SIG-M5 treated with dmso at 0.1 percent for 504 hours (cell line): Measurements from ENCODE around the gene MTHFD1L.
"Not testable (repeated sequence)": the region's sequence is repeated elsewhere in the genome, so short reads cannot be mapped to it uniquely, and the experiment has no call there.

Experiments used
- DNase-seq: peaks from one replicate; lab custom pipeline; 2025; ENCODE audit not compliant: unreplicated experiment; lab: John Stamatoyannopoulos, UW

MTHFD1L gene

DNA sequence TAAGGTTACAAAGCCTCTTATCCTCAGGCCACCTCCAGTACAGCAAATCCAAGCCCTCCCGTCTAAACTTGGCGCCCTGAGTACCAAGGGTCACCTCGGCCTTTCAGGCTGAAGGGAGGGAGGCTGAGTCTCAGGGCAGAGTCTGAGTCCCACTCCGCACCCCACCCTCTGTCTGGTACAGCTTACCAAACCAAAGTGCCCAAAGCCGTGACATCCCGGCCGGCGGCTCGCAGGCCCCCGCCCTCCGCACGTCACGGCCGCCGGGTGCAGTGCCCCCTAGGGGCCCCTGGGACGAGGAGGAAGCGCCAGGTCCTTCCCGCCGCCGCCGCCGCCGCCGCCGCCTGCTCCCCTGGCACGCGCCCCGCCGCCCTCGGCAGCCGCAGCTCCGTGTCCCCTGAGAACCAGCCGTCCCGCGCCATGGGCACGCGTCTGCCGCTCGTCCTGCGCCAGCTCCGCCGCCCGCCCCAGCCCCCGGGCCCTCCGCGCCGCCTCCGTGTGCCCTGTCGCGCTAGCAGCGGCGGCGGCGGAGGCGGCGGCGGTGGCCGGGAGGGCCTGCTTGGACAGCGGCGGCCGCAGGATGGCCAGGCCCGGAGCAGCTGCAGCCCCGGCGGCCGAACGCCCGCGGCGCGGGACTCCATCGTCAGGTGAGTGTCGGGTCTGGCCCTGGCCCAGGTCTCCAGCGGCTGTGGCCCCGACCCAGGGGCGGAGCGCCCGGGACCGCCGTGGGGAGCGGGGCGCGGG, at the start of gene MTHFD1L:
MTHFD1L (plus strand) TSS at position 297 of the 741 bp plus-strand sequence; CDS start at position 418, 121 bp downstream.
- peak; percentile 65 for DNase-seq

DNA sequence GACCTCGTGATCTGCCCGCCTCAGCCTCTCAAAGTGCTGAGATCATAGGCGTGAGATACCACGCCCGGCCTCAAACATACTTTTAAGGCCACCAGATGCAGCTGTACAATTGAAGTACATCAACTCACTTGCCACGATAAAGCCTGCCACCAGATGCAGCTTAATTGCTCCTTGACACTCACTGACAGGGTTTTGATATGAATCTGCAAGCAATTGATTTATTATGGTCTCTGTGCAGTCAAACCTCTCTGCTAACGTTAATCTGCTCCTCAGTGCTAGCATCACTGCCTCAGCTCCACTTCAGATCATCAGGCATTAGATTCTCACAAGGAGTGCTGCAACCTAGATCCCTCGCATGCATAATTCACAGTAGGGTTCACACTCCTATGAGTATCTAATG, 48.9 kb upstream of the MTHFD1L start:
- DNase-seq: not testable (repeated sequence)

DNA sequence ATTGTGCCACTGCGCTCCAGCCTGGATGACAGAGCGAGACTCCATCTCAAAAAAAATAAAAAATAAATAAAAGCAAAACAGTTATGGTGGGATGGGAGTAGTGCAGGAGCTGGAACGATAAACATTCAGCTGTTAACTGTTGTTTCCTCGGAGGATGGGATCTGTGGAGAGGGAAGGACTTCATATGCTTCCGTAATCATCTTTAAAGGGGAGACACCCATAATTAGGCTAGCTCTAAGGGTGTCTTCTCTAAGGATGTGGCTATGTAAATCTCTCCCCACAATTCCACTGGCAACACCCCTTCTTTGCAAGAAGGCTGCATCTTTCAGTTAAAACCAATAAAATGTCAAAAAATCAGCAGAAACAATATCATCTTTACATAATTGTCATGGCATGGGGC, 42.6 kb upstream of the MTHFD1L start:
- no peak for DNase-seq

DNA sequence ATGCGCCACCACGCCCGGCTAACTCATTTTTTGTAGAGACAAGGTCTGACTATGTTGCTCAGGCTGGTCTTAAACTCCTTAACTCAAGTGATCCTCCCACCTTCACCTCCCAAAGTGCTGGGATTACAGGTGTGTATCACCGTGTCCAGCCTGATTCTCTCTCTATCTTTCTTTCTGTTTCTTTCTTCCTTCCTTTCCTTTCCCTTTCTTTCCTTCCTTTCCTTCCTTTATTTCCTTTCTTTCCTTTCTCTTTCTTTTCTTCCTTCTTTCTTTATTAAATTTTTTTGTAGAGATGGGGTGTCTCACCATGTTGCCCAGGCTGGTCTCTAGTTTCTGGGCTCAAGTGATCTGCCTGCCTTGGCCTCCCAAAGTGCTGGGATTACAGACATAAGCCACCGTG, 38.7 kb upstream of the MTHFD1L start:
- DNase-seq: no peak

DNA sequence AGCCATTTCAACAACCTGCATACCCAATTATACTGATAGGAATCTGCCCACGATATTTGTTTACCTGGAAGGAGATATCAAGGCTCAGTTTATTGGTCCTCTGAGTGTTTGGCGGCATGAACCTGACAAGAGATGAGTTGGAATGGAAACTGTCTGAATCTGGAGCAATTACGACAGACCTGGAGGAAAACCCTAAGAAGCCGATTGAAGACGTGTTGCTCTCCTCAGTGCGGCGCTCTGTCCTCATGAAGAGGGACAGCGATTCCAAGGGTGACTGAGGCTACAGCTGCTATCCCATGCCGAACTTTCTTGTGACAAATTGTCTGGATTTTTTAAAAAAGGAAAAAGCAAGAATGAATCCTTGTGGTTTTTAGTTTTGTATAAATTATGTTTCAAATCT, 37.4 kb upstream of the MTHFD1L start:
- not testable (repeated sequence) for DNase-seq

DNA sequence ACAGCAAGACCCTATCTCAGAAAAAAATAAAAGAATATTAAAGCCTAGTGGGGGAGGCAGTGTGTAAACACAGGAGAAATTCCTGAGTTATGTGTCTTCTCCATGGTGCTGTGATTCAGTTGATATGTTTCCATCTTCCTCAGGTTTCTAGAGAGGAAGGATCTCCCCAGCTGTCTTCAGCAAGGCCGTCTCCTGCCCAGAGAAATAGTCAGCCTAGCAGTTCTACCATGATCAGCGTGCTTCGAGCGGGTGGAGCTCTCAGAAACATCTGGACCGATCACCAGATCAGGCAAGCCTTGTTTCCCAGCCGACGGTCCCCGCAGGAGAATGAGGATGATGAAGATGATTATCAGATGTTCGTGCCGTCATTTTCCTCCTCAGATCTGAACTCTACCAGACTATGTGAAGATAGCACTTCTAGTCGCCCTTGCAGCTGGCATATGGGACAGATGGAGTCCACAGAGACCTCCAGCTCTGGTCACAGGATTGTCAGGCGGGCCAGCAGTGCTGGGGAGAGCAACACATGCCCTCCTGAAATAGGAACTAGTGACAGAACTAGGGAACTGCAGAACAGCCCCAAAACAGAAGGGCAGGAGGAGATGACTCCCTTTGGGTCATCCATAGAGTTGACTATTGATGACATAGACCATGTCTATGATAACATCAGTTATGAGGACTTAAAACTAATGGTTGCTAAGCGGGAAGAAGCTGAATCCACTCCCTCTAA, 34.9 kb upstream of the MTHFD1L start:
- no peak for DNase-seq

DNA sequence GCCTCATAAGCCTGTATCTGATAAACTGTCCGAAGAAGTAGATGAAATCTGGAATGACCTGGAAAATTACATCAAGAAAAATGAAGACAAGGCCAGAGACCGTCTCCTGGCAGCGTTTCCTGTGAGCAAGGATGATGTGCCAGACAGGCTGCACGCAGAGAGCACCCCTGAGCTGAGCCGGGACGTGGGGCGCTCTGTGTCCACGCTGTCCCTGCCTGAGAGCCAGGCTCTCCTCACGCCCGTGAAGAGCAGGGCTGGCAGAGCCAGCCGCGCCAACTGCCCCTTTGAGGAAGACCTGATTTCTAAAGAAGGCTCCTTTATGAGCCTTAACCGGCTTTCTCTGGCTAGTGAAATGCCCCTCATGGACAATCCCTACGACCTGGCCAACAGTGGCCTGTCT, 33.9 kb upstream of the MTHFD1L start:
- no peak for DNase-seq

DNA sequence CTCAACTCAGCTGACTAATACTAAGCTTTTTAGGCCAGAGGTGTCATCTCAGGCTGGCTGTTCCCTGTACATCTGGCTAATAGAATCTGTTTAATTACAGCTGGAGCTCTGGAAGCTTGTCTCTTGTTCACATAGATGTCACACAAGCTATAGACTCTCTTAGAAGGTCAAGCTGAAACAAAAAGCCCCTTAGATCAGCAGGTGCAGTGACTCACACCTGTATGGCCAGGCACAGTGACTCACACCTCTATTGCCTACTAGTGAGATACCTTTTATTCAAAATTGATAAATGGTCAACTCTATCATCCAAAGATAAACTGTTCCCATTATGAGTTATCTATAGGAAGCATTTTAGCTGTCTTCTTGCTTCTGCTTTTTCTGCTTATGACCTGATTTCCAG, 29.9 kb upstream of the MTHFD1L start:
- no peak for DNase-seq

DNA sequence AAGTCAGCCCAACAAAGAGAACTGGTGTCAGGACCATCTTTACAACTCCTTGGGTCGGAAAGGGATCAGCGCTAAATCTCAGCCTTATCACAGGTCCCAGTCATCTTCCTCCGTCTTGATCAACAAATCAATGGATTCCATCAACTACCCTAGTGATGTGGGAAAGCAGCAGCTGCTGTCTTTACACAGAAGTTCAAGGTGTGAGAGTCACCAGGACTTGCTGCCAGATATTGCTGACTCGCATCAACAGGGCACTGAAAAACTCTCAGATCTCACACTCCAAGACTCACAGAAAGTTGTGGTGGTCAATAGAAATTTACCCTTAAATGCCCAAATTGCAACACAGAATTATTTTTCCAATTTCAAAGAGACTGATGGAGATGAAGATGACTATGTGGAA, 25.3 kb upstream of the MTHFD1L start:
- DNase-seq: no peak

DNA sequence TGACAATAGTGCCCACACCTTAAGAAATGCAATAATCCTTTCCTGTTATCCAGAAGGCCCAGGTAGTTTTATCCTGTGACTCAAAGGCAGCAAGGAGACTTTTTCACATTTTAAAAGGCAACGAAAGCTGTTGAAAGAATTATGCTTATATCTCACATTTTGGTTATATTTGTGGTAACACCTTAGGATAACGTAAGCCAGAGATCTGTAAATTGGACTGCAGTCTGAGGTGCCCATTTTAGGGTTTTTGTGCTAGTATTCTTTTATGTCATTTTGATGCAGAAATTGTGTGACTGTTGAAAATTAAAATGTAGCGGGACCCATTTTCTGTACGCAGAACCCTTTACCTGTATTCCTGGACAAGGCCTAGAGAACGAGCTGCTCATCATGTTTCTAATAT, 24.3 kb upstream of the MTHFD1L start:
- no peak for DNase-seq

DNA sequence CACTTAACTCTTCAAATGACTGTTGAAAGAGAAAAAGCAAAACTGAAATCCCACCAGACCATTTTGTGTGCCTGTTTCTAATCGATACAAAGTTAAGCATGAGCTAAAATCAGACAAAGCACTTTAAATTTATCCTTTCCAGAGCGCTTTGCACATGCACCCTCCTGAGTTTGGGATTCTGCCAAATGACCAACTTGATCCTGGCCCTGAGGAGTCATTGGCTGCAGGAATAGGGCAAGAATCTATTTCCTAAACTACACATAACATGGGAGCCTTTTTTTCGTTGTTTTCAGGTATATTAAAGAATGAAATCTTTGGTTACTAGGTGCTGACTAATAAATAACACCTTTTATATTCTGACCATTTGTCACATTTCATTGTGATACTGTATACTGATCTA, 23.8 kb upstream of the MTHFD1L start:
- DNase-seq: no peak

DNA sequence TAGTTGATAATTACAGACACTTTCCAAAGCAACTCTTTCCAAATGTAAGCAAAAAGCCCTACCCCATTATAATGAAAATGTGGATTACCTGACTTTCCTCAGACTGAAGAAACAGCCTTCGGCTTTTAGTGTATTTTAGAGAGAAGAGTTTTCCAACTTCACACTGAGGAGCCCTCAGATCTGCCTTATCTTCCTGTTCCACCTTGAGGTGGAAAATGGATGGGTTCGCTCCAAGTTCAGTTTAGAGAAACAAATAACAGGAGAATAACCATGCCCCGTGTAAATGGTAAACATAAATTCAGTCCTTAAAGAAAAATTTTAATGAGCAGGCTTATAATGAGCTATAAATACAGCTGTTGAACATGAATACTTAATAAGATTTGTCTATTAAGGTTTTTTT, 21.1 kb upstream of the MTHFD1L start:
- DNase-seq: no peak

DNA sequence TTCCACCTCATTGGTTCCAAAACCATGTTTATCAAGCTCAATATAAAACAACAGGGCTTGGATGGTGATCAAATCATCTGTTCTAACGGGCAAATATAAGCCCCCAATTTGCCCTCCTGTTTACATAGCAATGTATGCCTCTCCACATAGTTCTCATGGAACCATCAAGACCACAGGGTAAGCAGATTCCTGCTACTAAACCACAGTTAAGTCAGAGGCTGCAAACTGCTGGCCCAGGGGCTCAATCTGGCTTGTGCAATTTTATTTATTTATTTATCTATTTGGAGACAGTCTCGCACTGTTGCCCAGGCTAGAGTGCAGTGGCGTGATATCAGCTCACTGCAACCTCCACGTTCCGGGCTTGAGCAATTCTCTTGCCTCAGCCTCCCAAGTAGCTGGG, 18.9 kb upstream of the MTHFD1L start:
- DNase-seq: no peak

DNA sequence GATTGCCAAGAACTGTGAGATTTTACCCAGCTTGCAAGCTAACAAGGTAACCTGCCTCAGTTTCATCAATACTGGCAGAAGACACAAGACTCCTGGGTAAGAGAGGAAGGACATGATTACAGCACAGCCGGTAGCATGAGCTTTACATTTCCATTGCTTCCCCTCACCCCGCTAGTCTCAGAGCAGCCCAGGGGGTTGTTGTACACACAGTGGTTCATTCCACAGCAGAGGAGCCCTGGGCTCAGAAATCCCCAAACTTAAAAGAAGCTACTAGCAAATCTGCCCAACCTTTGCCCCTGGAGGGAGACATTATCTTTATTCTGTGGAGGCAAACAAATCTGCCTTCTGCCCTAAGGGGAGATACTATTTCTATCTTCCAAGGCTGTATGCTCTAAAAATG, 17.1 kb upstream of the MTHFD1L start:
- DNase-seq: no peak

DNA sequence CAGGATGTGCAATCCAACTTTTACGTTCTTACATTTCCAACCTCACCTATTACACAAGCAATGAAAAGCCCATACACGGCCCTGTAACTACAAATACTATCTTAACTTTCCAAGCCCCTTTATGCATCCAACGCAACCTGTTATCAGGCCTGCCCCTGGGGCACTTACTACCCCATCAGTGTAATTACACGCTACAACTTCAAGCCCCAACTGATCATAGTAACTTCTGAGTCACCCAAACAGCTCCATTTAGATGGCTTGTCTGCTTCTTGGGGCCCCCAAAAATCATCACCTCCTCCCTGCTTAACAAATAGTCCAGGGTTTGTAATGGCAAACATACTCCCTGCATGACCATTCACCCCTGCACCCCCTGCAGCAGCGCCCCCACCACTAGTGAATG, 11.1 kb upstream of the MTHFD1L start:
- DNase-seq: peak; percentile 34

DNA sequence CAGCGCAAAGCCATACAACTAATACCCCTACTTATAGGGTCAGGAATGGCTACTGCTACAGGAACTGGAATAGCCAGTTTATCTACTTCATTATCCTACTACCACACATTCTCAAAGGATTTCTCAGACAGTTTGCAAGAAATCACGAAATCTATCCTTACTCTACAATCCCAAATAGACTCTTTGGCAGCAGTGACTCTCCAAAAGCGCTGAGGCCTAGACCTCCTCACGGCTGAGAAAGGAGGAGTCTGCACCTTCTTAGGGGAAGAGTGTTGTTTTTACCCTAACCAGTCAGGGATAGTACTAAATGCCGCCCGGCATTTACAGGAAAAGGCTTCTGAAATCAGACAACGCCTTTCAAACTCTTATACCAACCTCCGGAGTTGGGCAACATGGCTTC, 10.3 kb upstream of the MTHFD1L start:
- DNase-seq: not testable (repeated sequence)

DNA sequence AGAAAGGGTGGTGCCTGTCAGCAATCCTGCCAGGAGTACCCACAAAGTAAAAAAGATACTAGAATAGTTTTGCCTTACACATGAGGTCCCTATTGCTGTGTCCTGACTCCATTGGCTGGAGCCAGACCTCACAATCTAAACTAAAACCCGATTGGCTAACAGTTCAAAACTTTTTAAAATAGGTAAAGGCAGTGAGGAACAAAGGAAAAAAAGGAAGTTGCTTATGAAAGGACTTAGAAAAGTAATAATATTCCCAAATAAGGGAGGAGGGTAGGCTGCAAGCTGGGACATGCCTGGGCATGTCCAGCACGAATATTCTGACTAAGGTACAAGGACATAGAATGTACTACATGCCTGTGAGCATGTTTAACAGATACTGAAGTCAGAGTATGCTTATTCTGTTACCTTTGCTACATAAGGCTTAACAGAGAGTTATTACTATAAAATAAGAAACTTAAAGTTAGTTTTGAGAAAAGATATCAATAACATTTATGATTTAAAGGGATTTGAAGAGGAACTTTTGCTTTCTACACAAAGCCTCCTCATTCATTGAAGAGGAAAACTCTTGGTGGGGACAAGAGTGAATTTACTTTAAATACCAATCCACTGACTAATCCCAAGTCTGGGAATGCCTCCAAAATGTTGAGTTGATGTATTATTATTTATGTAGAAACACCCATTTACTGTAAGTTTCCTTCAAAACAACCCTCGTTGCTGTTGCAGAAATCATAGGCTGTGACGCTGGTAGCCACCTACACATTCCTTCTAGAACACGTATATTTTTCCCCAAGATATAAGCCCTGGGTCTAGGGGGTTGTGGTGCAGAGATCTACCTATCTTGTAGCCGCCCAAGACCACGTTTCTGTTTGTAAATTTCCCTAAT, 8.2 kb upstream of the MTHFD1L start:
- peak; percentile 60 for DNase-seq

DNA sequence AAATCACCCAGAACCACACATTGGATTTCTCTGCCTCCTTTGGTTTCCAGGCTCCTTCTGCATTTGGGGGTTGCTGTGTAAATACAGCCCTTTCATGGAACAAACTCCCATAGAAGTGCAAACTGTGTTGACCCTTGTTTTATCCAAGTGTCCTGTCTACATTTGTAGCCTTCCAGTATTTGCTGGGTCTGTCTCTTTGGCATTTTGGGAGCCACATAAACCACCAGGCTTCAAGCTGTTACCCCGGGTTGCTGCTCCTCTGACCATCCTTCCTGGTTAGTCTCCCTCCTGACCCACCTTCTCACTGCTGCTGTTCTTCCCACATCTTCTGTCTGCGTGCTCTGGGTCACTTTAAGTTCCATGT, 7.6 kb upstream of the MTHFD1L start:
- DNase-seq: no peak

DNA sequence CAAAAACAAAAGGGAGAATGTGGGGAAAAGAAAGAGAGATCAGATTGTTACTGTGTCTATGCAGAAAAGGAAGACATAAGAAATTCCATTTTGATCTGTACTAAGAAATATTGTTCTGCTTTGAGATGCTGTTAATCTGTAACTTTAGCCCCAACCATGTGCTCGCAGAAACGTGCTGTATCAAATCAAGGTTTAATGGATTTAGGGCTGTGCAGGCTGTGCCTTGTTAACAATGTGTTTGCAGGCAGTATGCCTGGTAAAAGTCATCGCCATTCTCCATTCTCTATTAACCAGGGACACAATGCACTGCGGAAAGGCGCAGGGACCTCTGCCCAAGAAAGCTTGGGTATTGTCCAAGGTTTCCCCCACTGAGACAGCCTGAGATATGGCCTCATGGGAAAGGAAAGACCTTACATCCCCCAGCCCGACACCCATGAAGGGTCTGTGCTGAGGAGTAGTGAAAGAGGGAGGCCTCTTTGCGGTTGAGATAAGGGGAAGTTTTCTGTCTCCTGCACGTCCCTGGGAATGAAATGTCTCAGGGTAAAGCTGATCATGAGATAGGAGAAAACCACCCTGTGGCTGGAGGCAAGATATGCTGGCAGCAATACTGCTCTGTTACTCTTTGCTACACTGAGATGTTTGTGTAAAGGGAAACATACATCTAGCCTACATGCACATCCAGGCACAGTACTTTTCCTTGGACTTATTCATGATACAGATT, 3.9 kb upstream of the MTHFD1L start:
- peak; percentile 80 for DNase-seq

DNA sequence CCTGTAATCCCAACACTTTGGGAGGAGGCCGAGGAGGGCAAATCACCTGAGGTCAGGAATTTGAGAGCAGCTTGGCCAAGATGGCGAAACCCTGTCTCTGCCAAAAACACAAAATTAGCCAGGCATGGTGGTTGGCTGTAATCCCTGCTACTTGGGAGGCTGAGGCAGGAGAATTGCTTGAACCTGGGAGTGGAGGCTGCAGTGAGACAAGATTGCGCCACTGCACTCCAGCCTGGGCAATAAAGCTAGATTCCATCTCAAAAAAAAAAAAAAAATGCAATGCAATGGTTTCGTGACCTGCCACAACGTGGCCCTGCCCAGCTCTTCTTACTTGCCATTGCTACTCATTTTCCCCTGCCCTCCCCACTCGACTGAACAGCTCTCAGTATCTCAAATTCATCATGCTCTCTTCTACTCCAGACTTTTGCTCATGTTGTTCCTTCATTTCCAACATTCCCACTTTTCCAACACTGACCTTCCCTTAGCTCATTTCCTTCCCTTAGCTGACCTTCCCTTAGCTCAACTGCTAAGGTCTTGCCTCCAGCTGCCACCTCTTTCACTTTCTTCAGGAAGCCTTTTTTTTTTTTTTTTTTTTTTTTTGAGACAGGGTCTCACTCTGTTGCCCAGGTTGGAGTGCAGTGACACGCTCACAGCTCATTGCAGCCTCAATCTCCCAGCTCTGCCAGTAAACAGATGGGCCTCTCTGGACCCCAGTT, 2.1 kb upstream of the MTHFD1L start:
- no peak for DNase-seq

DNA sequence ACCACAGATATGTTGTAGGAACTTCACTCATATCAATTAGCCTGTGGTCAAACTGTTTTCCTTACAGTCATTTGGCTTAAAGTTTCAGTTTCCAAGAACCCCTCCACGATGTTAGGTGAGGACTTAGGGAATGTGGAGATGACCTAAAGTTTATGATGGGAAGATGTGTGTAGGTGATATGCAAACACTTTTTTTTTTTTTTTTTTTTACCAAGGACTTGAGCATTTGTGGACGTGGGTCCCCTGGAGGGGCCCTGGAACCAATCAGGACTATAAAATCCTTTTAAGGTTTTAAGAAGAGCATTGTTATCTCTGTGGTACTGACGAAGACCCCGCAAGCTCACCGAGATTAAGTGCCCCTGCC, 478 bp upstream of the MTHFD1L start:
- no peak for DNase-seq
